Iris pigment epithelial cell (primary cell): ENCODE data around the gene PPP1R14C.
"Not testable (repeated sequence)": the region's sequence is repeated elsewhere in the genome, so short reads cannot be mapped to it uniquely, and the experiment has no call there.

Experiments
- DNase-seq: peaks from one replicate; pipeline ENCODE4 v3.0.0-alpha.2; 2011; ENCODE audit warnings: low read depth

PPP1R14C gene

GRCh38 chr6:150142670-150143515, at the start of gene PPP1R14C:
PPP1R14C (plus strand) TSS chr6:150143044; CDS start chr6:150143193, 149 bp downstream.
- no peak for DNase-seq

GRCh38 chr6:150093397-150093796, 49.4 kb upstream of the PPP1R14C start:
- DNase-seq: no peak

GRCh38 chr6:150098155-150098554, 44.7 kb upstream of the PPP1R14C start:
- DNase-seq: no peak

- DNase-seq: no peak
Measured at GRCh38 chr6:150099546-150099945, 43.3 kb upstream of the PPP1R14C start.

- no peak for DNase-seq
Measured at GRCh38 chr6:150099953-150100352, 42.9 kb upstream of the PPP1R14C start.

GRCh38 chr6:150100745-150101144, 42.1 kb upstream of the PPP1R14C start:
- no peak for DNase-seq

GRCh38 chr6:150102750-150103270, 40.0 kb upstream of the PPP1R14C start:
- DNase-seq: no peak

- no peak for DNase-seq
Measured at GRCh38 chr6:150112233-150112632, 30.6 kb upstream of the PPP1R14C start.

- no peak for DNase-seq
Measured at GRCh38 chr6:150115769-150116168, 27.1 kb upstream of the PPP1R14C start.

- no peak for DNase-seq
Measured at GRCh38 chr6:150116200-150116800, 26.5 kb upstream of the PPP1R14C start.

GRCh38 chr6:150118203-150118602, 24.6 kb upstream of the PPP1R14C start:
- DNase-seq: no peak

GRCh38 chr6:150118627-150119026, 24.2 kb upstream of the PPP1R14C start:
- no peak for DNase-seq

GRCh38 chr6:150119173-150119572, 23.7 kb upstream of the PPP1R14C start:
- no peak for DNase-seq

GRCh38 chr6:150123645-150124044, 19.2 kb upstream of the PPP1R14C start:
- no peak for DNase-seq

- no peak for DNase-seq
Measured at GRCh38 chr6:150124235-150124634, 18.6 kb upstream of the PPP1R14C start.

- DNase-seq: no peak
Measured at GRCh38 chr6:150126641-150127291, 16.1 kb upstream of the PPP1R14C start.

- no peak for DNase-seq
Measured at GRCh38 chr6:150128425-150128824, 14.4 kb upstream of the PPP1R14C start.

- DNase-seq: no peak
Measured at GRCh38 chr6:150129616-150130505, 13.0 kb upstream of the PPP1R14C start.

- no peak for DNase-seq
Measured at GRCh38 chr6:150133686-150134085, 9.2 kb upstream of the PPP1R14C start.

GRCh38 chr6:150134280-150134920, 8.4 kb upstream of the PPP1R14C start:
- DNase-seq: no peak

GRCh38 chr6:150137711-150138110, 5.1 kb upstream of the PPP1R14C start:
- not testable (repeated sequence) for DNase-seq
